HEK293 (cell line): ENCODE data around the gene DST.
A peak's percentile ranks its signal among the peaks of the same experiment; 100 is the strongest.

ENCODE experiments used
- AEBP2 ChIP-seq: fragments of 450-650 bp; formaldehyde crosslinking; IDR thresholded peaks from 2 replicates; pipeline ENCODE4 v1.5.1; 2016; ENCODE audit warnings: missing biosample characterization, missing genetic modification characterization, borderline replicate concordance
- ATF2 ChIP-seq: fragments of 450-650 bp; formaldehyde crosslinking; IDR thresholded peaks from 2 replicates; pipeline ENCODE4 v1.5.1; 2016; ENCODE audit warnings: missing biosample characterization, missing genetic modification characterization, low read depth
- BCL11B ChIP-seq: fragments of 450-650 bp; formaldehyde crosslinking; IDR thresholded peaks from 2 replicates; pipeline ENCODE4 v1.5.1; 2016; ENCODE audit warnings: low read depth, missing biosample characterization, missing genetic modification characterization
- BCL6B ChIP-seq: fragments of 450-650 bp; formaldehyde crosslinking; IDR thresholded peaks from 2 replicates; pipeline ENCODE4 v1.5.1; 2017; ENCODE audit warnings: missing biosample characterization, missing genetic modification characterization
- IKZF3 ChIP-seq: fragments of 450-650 bp; IDR thresholded peaks from 2 replicates; pipeline ENCODE4 v1.5.0; 2018; ENCODE audit warnings: missing biosample characterization, mild to moderate bottlenecking, missing genetic modification characterization, moderate library complexity
- MEIS1 ChIP-seq: sonication (generic); formaldehyde crosslinking; IDR thresholded peaks from 2 replicates; pipeline ENCODE4 v1.8.1; 2022; ENCODE audit warnings: missing genetic modification reagents, mild to moderate bottlenecking, borderline replicate concordance
- OVOL3 ChIP-seq: fragments of 450-650 bp; formaldehyde crosslinking; IDR thresholded peaks from 2 replicates; pipeline ENCODE4 v1.5.1; 2016; ENCODE audit warnings: missing biosample characterization, missing genetic modification characterization
- PRDM6 ChIP-seq: fragments of 450-650 bp; formaldehyde crosslinking; IDR thresholded peaks from 2 replicates; pipeline ENCODE4 v1.5.1; 2017; ENCODE audit warnings: missing biosample characterization, missing genetic modification characterization
- SCRT2 ChIP-seq: fragments of 450-650 bp; formaldehyde crosslinking; IDR thresholded peaks from 2 replicates; pipeline ENCODE4 v1.5.1; 2016; ENCODE audit warnings: missing biosample characterization, missing genetic modification characterization
- TSHZ1 ChIP-seq: fragments of 450-650 bp; formaldehyde crosslinking; IDR thresholded peaks from 2 replicates; pipeline ENCODE4 v1.5.1; 2016; ENCODE audit warnings: missing biosample characterization, missing genetic modification characterization, borderline replicate concordance
- ZBTB20 ChIP-seq: fragments of 450-650 bp; formaldehyde crosslinking; IDR thresholded peaks from 2 replicates; pipeline ENCODE4 v1.5.1; 2016; ENCODE audit warnings: missing biosample characterization, missing genetic modification characterization
- ZEB2 ChIP-seq: fragments of 450-650 bp; formaldehyde crosslinking; IDR thresholded peaks from 2 replicates; pipeline ENCODE4 v1.5.1; 2016; ENCODE audit warnings: missing biosample characterization, missing genetic modification characterization
- ZNF18 ChIP-seq: fragments of 450-650 bp; formaldehyde crosslinking; IDR thresholded peaks from 2 replicates; pipeline ENCODE4 v1.5.1; 2016; ENCODE audit warnings: missing biosample characterization, missing genetic modification characterization
- ZNF2 ChIP-seq: fragments of 450-650 bp; formaldehyde crosslinking; IDR thresholded peaks from 2 replicates; pipeline ENCODE4 v1.5.1; 2016; ENCODE audit warnings: missing biosample characterization, missing genetic modification characterization
- ZNF202 ChIP-seq: fragments of 450-650 bp; formaldehyde crosslinking; IDR thresholded peaks from 2 replicates; pipeline ENCODE4 v1.5.1; 2016; ENCODE audit warnings: missing biosample characterization, missing genetic modification characterization, borderline replicate concordance
- ZNF324 ChIP-seq: fragments of 450-650 bp; formaldehyde crosslinking; IDR thresholded peaks from 2 replicates; pipeline ENCODE4 v1.5.1; 2016; ENCODE audit warnings: missing biosample characterization, missing genetic modification characterization
- ZNF561 ChIP-seq: fragments of 450-650 bp; IDR thresholded peaks from 2 replicates; pipeline ENCODE4 v1.5.1; 2018; ENCODE audit warnings: missing biosample characterization, missing genetic modification characterization, borderline replicate concordance
- ZNF600 ChIP-seq: fragments of 450-650 bp; formaldehyde crosslinking; IDR thresholded peaks from 2 replicates; pipeline ENCODE4 v1.5.1; 2016; ENCODE audit warnings: missing biosample characterization, missing genetic modification characterization
- ZNF629 ChIP-seq: fragments of 450-650 bp; formaldehyde crosslinking; IDR thresholded peaks from 2 replicates; pipeline ENCODE4 v1.5.1; 2017; ENCODE audit warnings: missing biosample characterization, missing genetic modification characterization
- ZNF660 ChIP-seq: fragments of 450-650 bp; IDR thresholded peaks from 2 replicates; pipeline ENCODE4 v1.5.1; 2018; ENCODE audit warnings: missing biosample characterization, mild to moderate bottlenecking, missing genetic modification characterization
- ZNF837 ChIP-seq: fragments of 450-650 bp; formaldehyde crosslinking; IDR thresholded peaks from 2 replicates; pipeline ENCODE4 v1.5.1; 2016; ENCODE audit warnings: missing biosample characterization, missing genetic modification characterization
- ZNF843 ChIP-seq: fragments of 450-650 bp; formaldehyde crosslinking; IDR thresholded peaks from 2 replicates; pipeline ENCODE4 v1.5.1; 2016; ENCODE audit warnings: missing biosample characterization, missing genetic modification characterization

Gene DST

GRCh38 chr6:56652994-56653393, 10.3 kb upstream of the DST start (continued):
- TF ChIP-seq ATF2 (tag by site-specific recombination) (peak; percentile 71), ZBTB20 (tag by site-specific recombination) (peak; percentile 43; the same call in 1 of the 2 replicates), ZNF600 (tag by site-specific recombination) (0 out of 2 replicates have a peak, but pooled peaks have one; percentile 43), BCL6B (tag by site-specific recombination) (peak; percentile 76), AEBP2 (tag by site-specific recombination) (no peak), SCRT2 (tag by site-specific recombination) (no peak), OVOL3 (tag by site-specific recombination) (0 out of 2 replicates have a peak, but pooled peaks have one; percentile 64), ZEB2 (peak; percentile 91), PRDM6 (peak; percentile 100), ZNF18 (tag by site-specific recombination) (no peak), ZNF837 (no peak), BCL11B (peak; percentile 35; the same call in 1 of the 2 replicates), IKZF3 (tag by site-specific recombination) (peak; percentile 61; the same call in 1 of the 2 replicates), ZNF202 (tag by site-specific recombination) (no peak), ZNF843 (tag by site-specific recombination) (peak; percentile 88), ZNF561 (tag by site-specific recombination) (0 out of 2 replicates have a peak, but pooled peaks have one; percentile 42), ZNF660 (tag by site-specific recombination) (0 out of 2 replicates have a peak, but pooled peaks have one; percentile 36), ZNF629 (tag by site-specific recombination) (peak; percentile 84), MEIS1 (CRISPR knock-in tag) (peak; percentile 45; the same call in 1 of the 2 replicates), ZNF324 (tag by site-specific recombination) (no peak), TSHZ1 (peak; percentile 88; the same call in 1 of the 2 replicates), ZNF2 (tag by site-specific recombination) (peak; percentile 60; the same call in 1 of the 2 replicates)
